Measurements from ENCODE around the gene MGAT5.

The MGAT5 gene

DNA sequence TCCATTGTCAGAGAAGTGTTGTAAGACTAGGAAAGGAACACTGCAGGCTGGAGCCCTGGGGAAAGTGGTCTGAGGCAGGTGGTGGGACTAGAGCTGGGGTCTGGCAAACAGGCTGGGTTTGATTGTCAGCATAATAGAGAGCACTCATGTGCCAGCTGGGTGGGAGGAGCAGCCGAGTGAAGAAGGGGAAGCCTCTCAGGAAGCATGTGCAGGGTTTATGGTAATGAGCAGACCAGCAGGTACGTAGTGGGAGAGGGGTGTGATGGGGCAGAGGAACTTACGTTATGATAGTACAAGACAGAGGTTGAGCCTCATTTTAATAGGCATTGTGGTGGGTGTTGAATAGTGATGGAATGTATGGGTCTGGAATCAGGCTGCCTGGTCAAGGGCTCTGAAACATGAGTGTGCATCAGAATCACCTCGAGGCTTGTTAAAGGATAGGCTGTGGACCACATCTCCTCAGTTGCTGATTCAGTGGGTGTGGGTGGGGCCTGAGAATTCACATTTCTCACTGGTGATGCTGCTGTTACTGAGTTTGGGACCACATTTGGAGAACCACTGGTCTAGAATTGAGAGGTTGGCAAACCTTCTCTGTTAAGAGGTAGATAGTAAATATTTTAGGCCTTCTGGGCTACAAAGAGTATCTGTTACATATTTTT lies 1.7 kb upstream of the MGAT5 start:
- Histone ChIP-seq H2AFZ (ENCODE audit: low read length) (no peak overlapping the region), H3K9ac (ENCODE audit: low read depth, low read length, poor library complexity) (no peak overlapping the region), H2BK5ac (ENCODE audit: low read length) (no peak overlapping the region), H2BK15ac (ENCODE audit: low read length) (no peak overlapping the region), H3K4ac (ENCODE audit: low read length) (no peak overlapping the region), H3K36me3 (replicated peaks in 1 of 2; ENCODE audit: control insufficient read depth in 2 of 2, insufficient read depth in 2 of 2, low read length in 2 of 2) (peaks cover 3 to 11% of the 10 kb centered on the region in 2 donors), H3K4me3 (ENCODE audit: low read length in 2 of 2) (no peak overlapping the region), H3K27me3 (ENCODE audit: control insufficient read depth in 3 of 3, insufficient read depth in 3 of 3, low read depth in 1 of 3, low read length in 3 of 3) (no peaks in the 10 kb centered on the region), H3K4me1 (ENCODE audit: control insufficient read depth in 2 of 2, insufficient read depth in 1 of 2, low read depth in 1 of 2, low read length in 2 of 2) (peaks cover 3 to 5% of the 10 kb centered on the region in 2 donors), H3K4me2 (ENCODE audit: insufficient read depth, low read length, poor library complexity, severe bottlenecking) (no peak overlapping the region), H3K18ac (ENCODE audit: low read length) (no peak overlapping the region), H3K23ac (ENCODE audit: low read depth, low read length, poor library complexity) (no peak overlapping the region), H3K79me1 (ENCODE audit: low read depth, low read length) (peaks cover 2% of the 10 kb centered on the region), H2BK12ac (ENCODE audit: low read length) (no peak overlapping the region), H2AK5ac (ENCODE audit: low read depth, low read length) (no peak overlapping the region), H3K14ac (ENCODE audit: low read length) (no peak overlapping the region), H2BK120ac (ENCODE audit: low read depth, low read length) (no peak overlapping the region), H4K8ac (ENCODE audit: low read depth, low read length) (no peak overlapping the region), H3K27ac (replicated peaks; ENCODE audit: low read length) (no peak overlapping the region), H3K9me3 (replicated peaks in 1 of 2; ENCODE audit: control insufficient read depth in 2 of 2, insufficient read depth in 1 of 2, low read depth in 1 of 2, low read length in 2 of 2) (no peaks in the 10 kb centered on the region), H4K91ac (ENCODE audit: low read depth, low read length, poor library complexity) (no peak overlapping the region)
- DNase-seq (ENCODE audit: low spot score), result no peak
- WGBS, 2 donors (ENCODE audit: extremely low coverage in 2 of 2, insufficient read length in 2 of 2, insufficient replicate concordance in 1 of 2), result no CpG with 5 or more reads among the region's 4 CpGs

DNA sequence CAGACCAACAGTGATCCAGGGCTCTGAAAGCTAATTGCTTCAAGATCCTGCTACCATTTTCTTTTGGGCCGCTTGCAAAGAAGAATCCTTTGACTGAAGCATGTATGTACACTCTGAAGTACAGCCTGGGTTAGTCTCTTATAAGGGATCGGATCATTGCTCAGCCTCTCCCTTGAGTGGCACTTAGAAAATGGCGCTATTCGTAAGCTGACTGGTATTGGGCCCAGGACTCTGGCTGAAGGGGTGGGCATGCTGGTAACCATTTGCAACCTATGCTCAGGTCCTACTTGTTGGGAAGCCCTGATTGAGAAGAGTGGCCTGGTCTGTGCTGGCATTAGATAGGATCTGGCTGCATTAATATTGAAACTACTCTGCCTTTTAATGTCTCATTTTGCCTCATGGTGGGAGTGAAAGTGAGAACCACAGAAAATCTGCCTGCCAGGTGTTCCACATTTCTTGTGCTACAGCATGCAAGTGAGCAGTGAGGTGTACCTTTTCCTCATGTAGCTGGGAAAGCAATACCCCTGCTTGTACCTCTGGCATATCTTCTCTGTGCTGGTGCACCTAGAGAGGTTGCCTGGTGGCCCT lies 661 bp upstream of the MGAT5 start:
- no CpG with 5 or more reads among the region's 4 CpGs for WGBS, 2 donors (ENCODE audit: extremely low coverage in 2 of 2, insufficient read length in 2 of 2, insufficient replicate concordance in 1 of 2)
- Histone ChIP-seq H3K4me1 (ENCODE audit: control insufficient read depth in 2 of 2, insufficient read depth in 1 of 2, low read depth in 1 of 2, low read length in 2 of 2) (peaks cover 3 to 5% of the 10 kb centered on the region in 2 donors), H2BK5ac (ENCODE audit: low read length) (no peak overlapping the region), H2BK15ac (ENCODE audit: low read length) (no peak overlapping the region), H3K14ac (ENCODE audit: low read length) (no peak overlapping the region), H4K91ac (ENCODE audit: low read depth, low read length, poor library complexity) (no peak overlapping the region), H2BK12ac (ENCODE audit: low read length) (no peak overlapping the region), H2AFZ (ENCODE audit: low read length) (no peak overlapping the region), H3K27me3 (ENCODE audit: control insufficient read depth in 3 of 3, insufficient read depth in 3 of 3, low read depth in 1 of 3, low read length in 3 of 3) (no peaks in the 10 kb centered on the region), H3K9ac (ENCODE audit: low read depth, low read length, poor library complexity) (no peak overlapping the region), H3K27ac (replicated peaks; ENCODE audit: low read length) (no peak overlapping the region), H3K4me2 (ENCODE audit: insufficient read depth, low read length, poor library complexity, severe bottlenecking) (no peak overlapping the region), H3K18ac (ENCODE audit: low read length) (peak overlapping the region; percentile 19), H4K8ac (ENCODE audit: low read depth, low read length) (no peak overlapping the region), H3K4me3 (ENCODE audit: low read length in 2 of 2) (no peak overlapping the region), H3K23ac (ENCODE audit: low read depth, low read length, poor library complexity) (no peak overlapping the region), H3K79me1 (ENCODE audit: low read depth, low read length) (peaks cover 2% of the 10 kb centered on the region), H3K36me3 (replicated peaks in 1 of 2; ENCODE audit: control insufficient read depth in 2 of 2, insufficient read depth in 2 of 2, low read length in 2 of 2) (peaks cover 3 to 11% of the 10 kb centered on the region in 2 donors), H3K9me3 (replicated peaks in 1 of 2; ENCODE audit: control insufficient read depth in 2 of 2, insufficient read depth in 1 of 2, low read depth in 1 of 2, low read length in 2 of 2) (no peaks in the 10 kb centered on the region), H3K4ac (ENCODE audit: low read length) (no peak overlapping the region), H2BK120ac (ENCODE audit: low read depth, low read length) (no peak overlapping the region), H2AK5ac (ENCODE audit: low read depth, low read length) (no peak overlapping the region)
- DNase-seq (ENCODE audit: low spot score), result no peak

DNA sequence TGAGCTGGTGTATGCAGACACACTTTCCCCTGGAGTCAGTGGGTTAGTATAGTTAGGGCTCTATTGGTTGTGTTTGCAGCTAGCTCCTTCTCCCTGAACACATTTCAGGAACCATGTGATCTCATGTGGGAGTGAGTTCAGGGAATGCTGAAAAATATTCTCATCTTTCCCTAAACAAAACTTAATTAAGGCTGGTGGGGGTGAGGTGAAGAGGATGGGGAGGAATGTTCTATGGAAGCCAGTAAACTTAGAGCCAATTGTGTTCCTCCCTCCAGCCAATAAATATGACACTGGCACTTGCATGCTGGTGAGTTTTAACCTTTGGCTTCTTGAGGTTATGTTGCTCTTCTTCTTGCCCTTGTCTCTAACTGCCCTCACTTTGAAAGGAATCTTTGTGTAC lies 952 bp downstream of the MGAT5 start:
- H2BK12ac ChIP-seq (ENCODE audit: low read length), result no peak overlapping the region
- no peak overlapping the region for H3K4me2 ChIP-seq (ENCODE audit: insufficient read depth, low read length, poor library complexity, severe bottlenecking)
- H3K23ac ChIP-seq (ENCODE audit: low read depth, low read length, poor library complexity), result no peak overlapping the region
- H2AFZ ChIP-seq (ENCODE audit: low read length), result no peak overlapping the region
- H4K8ac ChIP-seq (ENCODE audit: low read depth, low read length), result no peak overlapping the region
- H3K4ac ChIP-seq (ENCODE audit: low read length), result no peak overlapping the region
- H2AK5ac ChIP-seq (ENCODE audit: low read depth, low read length), result no peak overlapping the region
- no peak overlapping the region for H3K27ac ChIP-seq (replicated peaks; ENCODE audit: low read length)
- H3K36me3 ChIP-seq (replicated peaks in 1 of 2; ENCODE audit: control insufficient read depth in 2 of 2, insufficient read depth in 2 of 2, low read length in 2 of 2), result peaks cover 3 to 11% of the 10 kb centered on the region in 2 donors
- no peak overlapping the region for H2BK5ac ChIP-seq (ENCODE audit: low read length)
- H3K27me3 ChIP-seq (ENCODE audit: control insufficient read depth in 3 of 3, insufficient read depth in 3 of 3, low read depth in 1 of 3, low read length in 3 of 3), result no peaks in the 10 kb centered on the region
- no peak overlapping the region for H3K14ac ChIP-seq (ENCODE audit: low read length)
- no peaks in the 10 kb centered on the region for H3K9me3 ChIP-seq (replicated peaks in 1 of 2; ENCODE audit: control insufficient read depth in 2 of 2, insufficient read depth in 1 of 2, low read depth in 1 of 2, low read length in 2 of 2)
- no peak overlapping the region for H4K91ac ChIP-seq (ENCODE audit: low read depth, low read length, poor library complexity)
- no peak overlapping the region for H3K9ac ChIP-seq (ENCODE audit: low read depth, low read length, poor library complexity)
- no peak overlapping the region for H3K4me3 ChIP-seq (ENCODE audit: low read length in 2 of 2)
- peaks cover 2% of the 10 kb centered on the region for H3K79me1 ChIP-seq (ENCODE audit: low read depth, low read length)
- peaks cover 3 to 5% of the 10 kb centered on the region in 2 donors for H3K4me1 ChIP-seq (ENCODE audit: control insufficient read depth in 2 of 2, insufficient read depth in 1 of 2, low read depth in 1 of 2, low read length in 2 of 2)
- H2BK15ac ChIP-seq (ENCODE audit: low read length), result no peak overlapping the region
- no peak overlapping the region for H2BK120ac ChIP-seq (ENCODE audit: low read depth, low read length)
- H3K18ac ChIP-seq (ENCODE audit: low read length), result no peak overlapping the region
- no peak for DNase-seq (ENCODE audit: low spot score)

DNA sequence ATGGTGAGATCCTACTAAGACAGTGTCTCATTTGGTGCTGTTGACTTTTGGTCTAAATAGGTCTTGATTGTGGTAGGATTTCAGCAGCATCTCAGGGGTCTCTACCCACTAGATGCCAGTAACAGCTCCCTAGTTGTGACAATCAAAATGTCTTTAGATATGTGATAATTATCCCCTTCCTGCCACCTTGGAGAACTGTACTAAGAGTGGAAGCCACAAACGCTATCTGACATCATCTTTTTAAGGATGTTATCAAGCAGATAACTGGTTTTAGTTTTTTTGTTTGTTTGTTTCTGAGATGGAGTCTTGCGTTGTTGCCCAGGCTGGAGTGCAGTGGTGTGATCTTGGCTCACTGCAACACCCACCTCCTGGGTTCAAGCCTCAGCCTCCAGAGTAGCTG lies 3.1 kb downstream of the MGAT5 start:
- H3K4me1 ChIP-seq (ENCODE audit: control insufficient read depth in 2 of 2, insufficient read depth in 1 of 2, low read depth in 1 of 2, low read length in 2 of 2), result peaks cover 3% of the 10 kb centered on the region in 2 donors
- H3K79me1 ChIP-seq (ENCODE audit: low read depth, low read length), result peaks cover 2% of the 10 kb centered on the region
- no peaks in the 10 kb centered on the region for H3K27me3 ChIP-seq (ENCODE audit: control insufficient read depth in 3 of 3, insufficient read depth in 3 of 3, low read depth in 1 of 3, low read length in 3 of 3)
- no peak overlapping the region for H3K18ac ChIP-seq (ENCODE audit: low read length)
- H3K4ac ChIP-seq (ENCODE audit: low read length), result no peak overlapping the region
- H3K9ac ChIP-seq (ENCODE audit: low read depth, low read length, poor library complexity), result no peak overlapping the region
- no peaks in the 10 kb centered on the region for H3K9me3 ChIP-seq (replicated peaks in 1 of 2; ENCODE audit: control insufficient read depth in 2 of 2, insufficient read depth in 1 of 2, low read depth in 1 of 2, low read length in 2 of 2)
- H2BK15ac ChIP-seq (ENCODE audit: low read length), result no peak overlapping the region
- H2BK120ac ChIP-seq (ENCODE audit: low read depth, low read length), result no peak overlapping the region
- H3K27ac ChIP-seq (replicated peaks; ENCODE audit: low read length), result no peak overlapping the region
- H2BK12ac ChIP-seq (ENCODE audit: low read length), result no peak overlapping the region
- no peak overlapping the region for H4K91ac ChIP-seq (ENCODE audit: low read depth, low read length, poor library complexity)
- no peak overlapping the region for H3K23ac ChIP-seq (ENCODE audit: low read depth, low read length, poor library complexity)
- WGBS, 2 donors (ENCODE audit: extremely low coverage in 2 of 2, insufficient read length in 2 of 2, insufficient replicate concordance in 1 of 2), result no CpG with 5 or more reads among the region's 2 CpGs
- DNase-seq (ENCODE audit: low spot score), result no peak
- no peak overlapping the region for H3K14ac ChIP-seq (ENCODE audit: low read length)
- no peak overlapping the region for H2AFZ ChIP-seq (ENCODE audit: low read length)
- H2AK5ac ChIP-seq (ENCODE audit: low read depth, low read length), result no peak overlapping the region
- no peak overlapping the region for H3K4me2 ChIP-seq (ENCODE audit: insufficient read depth, low read length, poor library complexity, severe bottlenecking)
- H4K8ac ChIP-seq (ENCODE audit: low read depth, low read length), result no peak overlapping the region
- no peak overlapping the region for H3K4me3 ChIP-seq (ENCODE audit: low read length in 2 of 2)
- H2BK5ac ChIP-seq (ENCODE audit: low read length), result no peak overlapping the region
- peaks cover 3 to 11% of the 10 kb centered on the region in 2 donors for H3K36me3 ChIP-seq (replicated peaks in 1 of 2; ENCODE audit: control insufficient read depth in 2 of 2, insufficient read depth in 2 of 2, low read length in 2 of 2)
